Upper lobe of left lung (tissue), 6 donors: Measurements from ENCODE around the gene LSP1. TPM values are rescaled to one million over a fixed set of nuclear protein-coding genes. Genes with fewer than 3 reads are reported as not detected.
"Not testable (repeated sequence)": the region's sequence is repeated elsewhere in the genome, so short reads cannot be mapped to it uniquely, and the experiment has no call there.

ENCODE experiments used
- ATAC-seq, 2 donors: fragments of 200-7000 bp; cut with Tn5 transposase; one replicate each; pipeline ENCODE4 v1.9.1; 2022; ENCODE audit warnings: mild to moderate bottlenecking in 2 of 2, moderate library complexity in 2 of 2; ENCODE audit not compliant: low FRiP score in 2 of 2
- DNase-seq, 2 donors: peaks; one replicate each; pipeline ENCODE4 v3.0.0-alpha.2; 2019 to 2020
- H3K27ac ChIP-seq, 4 donors: fragments of 200-600 bp; sonication (generic); one replicate each; pipeline ENCODE4 v1.5.1; 2016 to 2019
- H3K27me3 ChIP-seq, 4 donors: fragments of 200-600 bp; sonication (generic); one replicate each; pipeline ENCODE4 v1.5.1; 2017 to 2019
- H3K36me3 ChIP-seq, 4 donors: fragments of 200-600 bp; sonication (generic); one replicate each; pipeline ENCODE4 v1.5.1; 2016 to 2019
- H3K4me1 ChIP-seq, 4 donors: fragments of 200-600 bp; sonication (generic); one replicate each; pipeline ENCODE4 v1.5.1; 2018 to 2019
- H3K4me3 ChIP-seq, 4 donors: fragments of 200-600 bp; sonication (generic); one replicate each; pipeline ENCODE4 v1.5.1; 2017 to 2019; ENCODE audit warnings: mild to moderate bottlenecking in 2 of 4, moderate library complexity in 1 of 4
- H3K9me3 ChIP-seq, 4 donors: fragments of 200-600 bp; sonication (generic); one replicate each; pipeline ENCODE4 v1.5.1; 2018 to 2019
- EP300 ChIP-seq, 4 donors: sonication (generic); formaldehyde crosslinking; IDR thresholded peaks; one replicate each; pipeline ENCODE4 v1.5.1; 2017; ENCODE audit warnings: antibody characterized with exemption in 4 of 4, control low read depth in 2 of 4
- POLR2A ChIP-seq, 4 donors: fragments of 450-650 bp; IDR thresholded peaks; one replicate each; pipeline ENCODE4 v1.5.1; 2016 to 2017; ENCODE audit warnings: antibody characterized with exemption in 4 of 4, mild to moderate bottlenecking in 2 of 4
- POLR2AphosphoS5 ChIP-seq, 2 donors: sonication (generic); formaldehyde crosslinking; IDR thresholded peaks; one replicate each; pipeline ENCODE4 v1.5.1; 2017; ENCODE audit warnings: antibody characterized with exemption in 2 of 2
- WGBS, 2 donors: methylation state at CpG; one replicate each; pipeline ENCODE4 v1.1.5; 2017 to 2018; 5-methylcytosine and 5-hydroxymethylcytosine counted together
- total RNA-seq, 6 donors: library from RNA; depleted of rRNA in 4 of 6; stranded (reverse); fragments of >200 nt in 4 of 6; gene quantifications; one replicate each; pipeline versions ENCODE4 v1.1.0 to v1.2.1, GENCODE V29; 2016 to 2021
- TF ChIP-seq, protein P1 (sequence below), 6 experiments: fragments of 450-650 bp in 4 of 6; fragments of 200-600 bp in 2 of 6; sonication (generic) in 2 of 6; IDR thresholded peaks; one replicate each; pipeline ENCODE4 v1.5.1; 2016 to 2019; ENCODE audit warnings: antibody characterized with exemption in 6 of 6
- donor health status: DM: no; HTN: no; CAD: no; lungs with moderate emphysema.
- donor health status: DM: no; HTN: yes; CAD: no; lungs with severe emphysema.

The LSP1 gene
- total RNA-seq, 6 donors from 2014 or later = 29.3 to 162 (median 66.2) TPM

DNA sequence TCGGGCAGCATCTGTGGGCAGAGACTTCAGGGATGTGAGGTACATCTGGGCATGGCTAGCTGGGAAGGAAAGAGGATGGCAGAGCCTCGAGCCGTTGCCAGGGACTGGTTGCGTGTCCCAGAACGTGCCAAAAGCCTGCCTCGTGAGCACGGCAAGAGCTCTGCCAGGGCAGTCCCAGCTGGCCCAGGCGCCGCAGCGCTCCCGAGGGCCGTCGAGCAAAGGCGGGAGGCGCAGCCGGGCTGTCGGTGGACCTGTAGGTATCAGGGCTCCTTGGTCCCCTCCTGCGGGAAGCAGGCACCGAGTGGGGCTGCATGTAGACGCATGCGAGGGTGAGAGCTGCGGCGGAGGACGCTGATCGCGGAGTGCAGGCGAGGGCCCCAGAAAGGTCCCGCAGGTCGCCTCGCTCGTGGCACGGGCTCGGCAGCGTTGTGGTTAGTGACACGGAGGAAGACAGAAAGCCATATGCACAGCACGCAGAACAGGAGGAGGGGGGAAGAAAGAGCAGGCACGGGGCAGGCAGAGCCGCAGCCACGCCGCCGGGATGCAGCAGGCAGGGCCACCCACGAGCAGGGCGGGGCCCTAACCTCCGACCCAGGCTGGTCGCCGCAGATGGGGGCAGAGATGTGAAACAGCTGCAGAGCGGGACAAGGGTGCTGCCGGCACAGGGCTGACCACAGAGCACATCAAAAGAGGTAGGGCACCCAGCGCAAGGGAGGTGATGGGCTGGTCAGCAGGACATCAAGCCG lies 18.0 kb downstream of the LSP1 start:
- peaks cover 0 to 9% (median under 1%) of the 10 kb centered on the region in 4 donors for H3K4me1 ChIP-seq
- H3K36me3 ChIP-seq = no peaks in the 10 kb centered on the region
- DNase-seq (peak in 1 of 2 donors; percentile 88), ATAC-seq (peak in 1 of 2 donors; percentile 52)
- 38 to 42% methylated on average over 30 to 49 of the region's 50 CpGs for WGBS, 2 donors
- TF ChIP-seq POLR2A (IDR thresholded peaks at IDR 0.05) = no peak
- no peaks in the 10 kb centered on the region for H3K27me3 ChIP-seq
- no peak overlapping the region for H3K27ac ChIP-seq
- no peaks in the 10 kb centered on the region for H3K9me3 ChIP-seq
- H3K4me3 ChIP-seq = no peak overlapping the region

DNA sequence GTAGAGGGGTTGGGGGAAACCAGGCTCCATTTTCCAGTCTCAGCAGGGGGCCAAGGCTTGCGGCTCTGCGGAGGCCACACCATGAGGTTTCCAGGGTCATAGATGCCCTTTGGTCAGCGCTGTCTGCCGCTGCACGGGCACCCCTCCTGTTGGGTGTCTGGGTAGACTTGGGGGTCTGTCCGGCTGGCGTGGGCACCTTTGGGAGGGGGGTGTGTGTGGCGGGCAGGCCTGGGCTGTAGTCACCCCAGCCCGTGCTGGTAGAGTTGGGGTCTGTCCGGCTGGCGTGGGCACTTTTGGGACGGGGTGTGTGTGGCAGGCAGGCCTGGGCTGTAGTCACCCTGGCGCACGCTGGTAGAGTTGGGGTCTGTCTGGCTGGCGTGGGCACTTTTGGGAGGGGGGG lies 18.6 kb downstream of the LSP1 start:
- TF ChIP-seq EP300 (IDR thresholded peaks at IDR 0.05) = no peak
- TF ChIP-seq POLR2A (IDR thresholded peaks at IDR 0.05) = no peak
- no peak overlapping the region for H3K27ac ChIP-seq
- H3K9me3 ChIP-seq = no peaks in the 10 kb centered on the region
- H3K4me1 ChIP-seq = peaks cover 0 to 9% (median 4%) of the 10 kb centered on the region in 4 donors
- WGBS, 2 donors = 87 to 88% methylated on average over 12 to 13 of the region's 15 CpGs
- ATAC-seq (no peak), DNase-seq (peak in 1 of 2 donors; percentile 49)
- H3K4me3 ChIP-seq = no peak overlapping the region
- no peaks in the 10 kb centered on the region for H3K36me3 ChIP-seq
- no peaks in the 10 kb centered on the region for H3K27me3 ChIP-seq

DNA sequence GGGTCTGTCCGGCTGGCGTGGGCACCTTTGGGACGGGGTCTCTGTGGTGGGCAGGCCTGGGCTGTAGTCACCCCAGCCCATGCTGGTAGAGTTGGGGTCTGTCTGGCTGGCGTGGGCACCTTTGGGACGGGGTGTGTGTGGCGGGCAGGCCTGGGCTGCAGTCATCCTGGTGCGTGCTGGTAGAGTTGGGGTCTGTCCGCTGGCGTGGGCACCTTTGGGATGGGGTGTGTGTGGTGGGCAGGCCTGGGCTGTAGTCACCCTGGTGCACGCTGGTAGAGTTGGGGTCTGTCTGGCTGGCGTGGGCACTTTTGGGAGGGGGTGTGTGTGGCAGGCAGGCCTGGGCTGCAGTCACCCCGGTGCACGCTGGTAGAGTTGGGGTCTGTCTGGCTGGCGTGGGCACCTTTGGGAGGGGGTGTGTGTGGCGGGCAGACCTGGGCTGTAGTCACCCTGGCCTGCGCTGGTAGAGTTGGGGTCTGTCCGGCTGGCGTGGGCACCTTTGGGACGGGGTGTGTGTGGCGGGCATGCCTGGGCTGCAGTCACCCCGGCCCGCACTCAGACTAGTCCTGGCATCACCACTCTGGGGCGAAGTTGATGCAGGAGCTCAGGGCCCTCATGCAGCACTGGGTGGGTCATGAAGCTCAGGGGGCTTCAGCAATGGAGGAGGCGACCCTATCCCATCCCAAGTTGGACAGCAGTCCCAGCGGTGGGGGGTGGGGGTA lies 19.5 kb downstream of the LSP1 start:
- no peak overlapping the region for H3K27ac ChIP-seq
- H3K4me1 ChIP-seq = peaks cover 0 to 16% (median 8%) of the 10 kb centered on the region in 4 donors
- H3K27me3 ChIP-seq = no peaks in the 10 kb centered on the region
- 89 to 90% methylated on average over 2 to 25 of the region's 25 CpGs for WGBS, 2 donors
- ATAC-seq = no peak
- no peaks in the 10 kb centered on the region for H3K36me3 ChIP-seq
- DNase-seq = peak in 1 of 2 donors; percentile 51
- TF ChIP-seq POLR2AphosphoS5 (IDR thresholded peaks at IDR 0.05) = no peak
- TF ChIP-seq, protein P1, sequence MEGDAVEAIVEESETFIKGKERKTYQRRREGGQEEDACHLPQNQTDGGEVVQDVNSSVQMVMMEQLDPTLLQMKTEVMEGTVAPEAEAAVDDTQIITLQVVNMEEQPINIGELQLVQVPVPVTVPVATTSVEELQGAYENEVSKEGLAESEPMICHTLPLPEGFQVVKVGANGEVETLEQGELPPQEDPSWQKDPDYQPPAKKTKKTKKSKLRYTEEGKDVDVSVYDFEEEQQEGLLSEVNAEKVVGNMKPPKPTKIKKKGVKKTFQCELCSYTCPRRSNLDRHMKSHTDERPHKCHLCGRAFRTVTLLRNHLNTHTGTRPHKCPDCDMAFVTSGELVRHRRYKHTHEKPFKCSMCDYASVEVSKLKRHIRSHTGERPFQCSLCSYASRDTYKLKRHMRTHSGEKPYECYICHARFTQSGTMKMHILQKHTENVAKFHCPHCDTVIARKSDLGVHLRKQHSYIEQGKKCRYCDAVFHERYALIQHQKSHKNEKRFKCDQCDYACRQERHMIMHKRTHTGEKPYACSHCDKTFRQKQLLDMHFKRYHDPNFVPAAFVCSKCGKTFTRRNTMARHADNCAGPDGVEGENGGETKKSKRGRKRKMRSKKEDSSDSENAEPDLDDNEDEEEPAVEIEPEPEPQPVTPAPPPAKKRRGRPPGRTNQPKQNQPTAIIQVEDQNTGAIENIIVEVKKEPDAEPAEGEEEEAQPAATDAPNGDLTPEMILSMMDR (IDR thresholded peaks at IDR 0.05) = no peak
- no peak for TF ChIP-seq EP300 (IDR thresholded peaks at IDR 0.05)
- TF ChIP-seq POLR2A (IDR thresholded peaks at IDR 0.05) = no peak
- no peak overlapping the region for H3K4me3 ChIP-seq
- H3K9me3 ChIP-seq = no peaks in the 10 kb centered on the region

DNA sequence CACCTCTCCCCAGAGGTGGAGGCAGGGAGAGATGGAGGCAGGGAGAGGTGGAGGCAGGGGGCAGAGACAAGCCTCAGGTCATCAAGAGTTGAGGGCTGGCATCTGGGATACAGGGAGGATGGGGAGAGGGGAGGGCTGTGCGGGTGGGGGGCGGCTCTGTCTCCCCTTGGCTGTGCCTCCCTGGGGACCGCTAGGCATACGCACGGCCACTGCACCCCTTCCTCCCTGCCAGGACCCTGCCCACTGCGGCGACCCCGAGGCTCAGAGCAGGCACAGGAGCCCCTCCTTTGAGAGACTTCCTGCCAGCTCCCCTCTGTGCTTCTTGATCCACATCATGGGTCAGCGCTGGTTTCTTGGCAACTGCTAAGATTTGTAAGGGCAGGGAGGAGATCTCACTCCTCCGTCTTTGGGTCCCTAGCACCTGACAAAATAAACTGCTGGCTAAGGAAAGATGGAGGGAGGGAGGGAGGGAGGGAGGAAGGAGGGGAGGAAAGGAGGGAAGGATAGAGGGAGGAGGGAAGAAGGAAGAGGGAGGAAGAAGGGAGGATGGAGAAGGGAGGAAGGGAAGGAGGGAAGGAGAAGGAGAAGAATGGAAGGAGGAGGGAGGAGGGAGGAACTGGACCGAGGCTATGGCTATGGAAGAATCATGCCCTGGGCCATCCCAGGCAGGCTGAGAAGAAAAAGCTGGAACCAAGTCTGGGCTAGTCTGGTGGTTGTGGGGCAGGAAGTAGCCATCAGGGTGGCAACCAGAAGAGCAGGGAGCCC lies 20.3 kb downstream of the LSP1 start:
- Histone ChIP-seq H3K27me3 (no peaks in the 10 kb centered on the region), H3K4me3 (no peak overlapping the region)

DNA sequence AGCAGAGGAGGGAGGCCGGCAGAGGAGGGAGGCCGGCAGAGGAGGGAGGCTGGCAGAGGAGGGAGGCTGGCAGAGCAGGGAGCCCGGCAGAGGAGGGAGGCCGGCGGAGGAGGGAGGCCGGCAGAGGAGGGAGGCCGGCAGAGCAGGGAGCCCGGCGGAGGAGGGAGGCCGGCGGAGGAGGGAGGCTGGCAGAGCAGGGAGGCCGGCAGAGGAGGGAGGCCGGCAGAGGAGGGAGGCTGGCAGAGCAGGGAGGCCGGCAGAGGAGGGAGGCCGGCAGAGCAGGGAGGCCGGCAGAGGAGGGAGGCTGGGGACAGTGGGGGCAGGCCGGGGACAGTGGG lies 20.9 kb downstream of the LSP1 start:
- H3K9me3 ChIP-seq, H3K4me3 ChIP-seq, H3K36me3 ChIP-seq, ATAC-seq, H3K27ac ChIP-seq, H3K27me3 ChIP-seq, DNase-seq: not testable (repeated sequence)
- H3K4me1 ChIP-seq = peaks cover 0 to 18% (median 10%) of the 10 kb centered on the region in 4 donors
- 87% methylated on average over 12 to 15 of the region's 17 CpGs for WGBS, 2 donors

More for the DNA sequence above, 20.3 kb downstream of the LSP1 start:
- 36 to 48% methylated on average over 8 to 11 of the region's 11 CpGs for WGBS, 2 donors
- no peaks in the 10 kb centered on the region for H3K9me3 ChIP-seq
- no peak overlapping the region for H3K27ac ChIP-seq
- TF ChIP-seq POLR2A (IDR thresholded peaks at IDR 0.05) (no peak), POLR2AphosphoS5 (IDR thresholded peaks at IDR 0.05) (no peak), EP300 (IDR thresholded peaks at IDR 0.05) (no peak)
- TF ChIP-seq, protein P1 (IDR thresholded peaks at IDR 0.05) = no peak
- no peaks in the 10 kb centered on the region for H3K36me3 ChIP-seq
- DNase-seq = peak in 1 of 2 donors; percentile 54
- ATAC-seq = peak in 1 of 2 donors; percentile 32
- H3K4me1 ChIP-seq = peaks cover 0 to 18% (median 10%) of the 10 kb centered on the region in 4 donors

DNA sequence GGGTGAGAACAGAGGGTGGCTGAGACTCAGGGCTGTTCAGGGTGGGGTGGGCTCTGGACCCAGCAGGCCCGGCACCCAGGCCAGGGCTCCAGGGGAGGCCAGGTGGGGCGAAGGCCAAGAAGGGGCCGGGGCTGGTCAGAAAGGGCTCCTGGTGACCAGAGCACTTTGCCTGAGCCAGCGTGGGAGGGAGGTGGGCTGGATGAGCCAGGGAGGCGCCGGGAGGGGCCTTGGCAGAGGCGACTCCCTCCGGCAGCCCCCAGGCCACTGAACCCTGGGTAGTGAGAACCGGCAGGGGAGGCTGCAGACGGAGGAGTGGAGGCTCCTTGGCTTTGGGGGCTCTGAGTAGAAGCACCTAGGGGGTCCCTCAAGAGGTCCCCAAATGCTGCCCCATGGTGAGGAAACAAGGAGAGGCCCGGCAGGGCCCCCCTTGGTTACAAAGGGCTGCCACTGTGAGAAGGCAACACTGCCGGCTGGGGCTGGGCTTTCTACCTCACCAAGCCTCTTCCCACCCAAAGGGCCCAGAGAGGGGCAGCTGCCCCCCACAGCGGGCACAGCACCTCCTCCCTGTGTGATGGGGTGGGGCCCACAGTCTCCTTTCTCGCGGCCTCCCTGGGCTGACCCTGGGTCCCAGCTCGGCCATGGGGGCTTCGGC lies 21.7 kb downstream of the LSP1 start:
- H3K27me3 ChIP-seq, H3K27ac ChIP-seq, ATAC-seq, H3K36me3 ChIP-seq, H3K4me3 ChIP-seq, H3K9me3 ChIP-seq: not testable (repeated sequence)
- DNase-seq = peak in 1 of 2 donors; percentile 69
- WGBS, 2 donors = 85 to 90% methylated on average over 9 to 16 of the region's 17 CpGs
- H3K4me1 ChIP-seq = peaks cover 0 to 18% (median 10%) of the 10 kb centered on the region in 4 donors
